DOHH2 (cell line): ENCODE results near the gene TIMM23.

Experiments
- H3F3A ChIP-seq: fragments of 200-600 bp; sonication (generic), shearing (Covaris generic); 2 replicates; pipeline ENCODE4 v1.6.0; 2016; ENCODE audit warnings: antibody characterized with exemption, mild to moderate bottlenecking; ENCODE audit not compliant: control insufficient read depth, insufficient read depth
- H3K27ac ChIP-seq: fragments of 200-600 bp; sonication (generic); 2 replicates; pipeline ENCODE4 v1.5.1; 2014; ENCODE audit warnings: low read depth, mild to moderate bottlenecking, low read length, moderate library complexity
- H3K27me3 ChIP-seq: fragments of 200-600 bp; sonication (generic); 2 replicates; pipeline ENCODE4 v1.6.1; 2014; ENCODE audit warnings: mild to moderate bottlenecking, low read length, mixed read lengths; ENCODE audit not compliant: control insufficient read depth
- H3K36me3 ChIP-seq: fragments of 200-600 bp; sonication (generic); 2 replicates; pipeline ENCODE4 v1.6.1; 2014; ENCODE audit warnings: mild to moderate bottlenecking, low read length, moderate library complexity, mixed read lengths; ENCODE audit not compliant: control insufficient read depth
- H3K4me1 ChIP-seq: fragments of 200-600 bp; sonication (generic); 2 replicates; pipeline ENCODE4 v1.6.1; 2014; ENCODE audit warnings: mild to moderate bottlenecking, low read length, mixed read lengths; ENCODE audit not compliant: control insufficient read depth
- H3K4me2 ChIP-seq: fragments of 200-600 bp; sonication (generic); 2 replicates; pipeline ENCODE4 v1.6.0; 2014; ENCODE audit warnings: mild to moderate bottlenecking, low read length, moderate library complexity
- H3K4me3 ChIP-seq: fragments of 200-600 bp; sonication (generic); 2 replicates; pipeline ENCODE4 v1.5.1; 2014; ENCODE audit warnings: mild to moderate bottlenecking, low read length, mixed read lengths
- H3K79me2 ChIP-seq: fragments of 200-600 bp; sonication (generic); 2 replicates; pipeline ENCODE4 v1.6.1; 2014; ENCODE audit warnings: mild to moderate bottlenecking, low read length, mixed read lengths; ENCODE audit not compliant: control insufficient read depth
- H3K9me2 ChIP-seq: fragments of 200-600 bp; sonication (generic); replicated peaks from 2 replicates; pipeline ENCODE4 v1.6.1; 2014; ENCODE audit warnings: mild to moderate bottlenecking, low read length, mixed read lengths; ENCODE audit not compliant: control insufficient read depth
- H3K9me3 ChIP-seq: fragments of 200-600 bp; sonication (generic); 2 replicates; pipeline ENCODE4 v1.6.1; 2014; ENCODE audit warnings: antibody characterized with exemption, low read length, mixed read lengths; ENCODE audit not compliant: control insufficient read depth, insufficient read depth
- H4K20me1 ChIP-seq: fragments of 200-600 bp; sonication (generic); 2 replicates; pipeline ENCODE4 v1.6.0; 2014; ENCODE audit warnings: low read depth, mild to moderate bottlenecking, antibody characterized with exemption, low read length, moderate library complexity; ENCODE audit not compliant: control insufficient read depth, insufficient read depth
- CTCF ChIP-seq: fragments of 200-600 bp; sonication (generic); IDR thresholded peaks from one replicate; pipeline ENCODE4 v1.5.1; 2014; ENCODE audit warnings: antibody characterized with exemption, mild to moderate bottlenecking, low read depth, low read length; ENCODE audit not compliant: poor library complexity, severe bottlenecking
- EZH2phosphoT487 ChIP-seq: fragments of 200-600 bp; sonication (generic); IDR thresholded peaks from 2 replicates; pipeline ENCODE4 v1.6.1; 2017; ENCODE audit warnings: borderline replicate concordance, mild to moderate bottlenecking, antibody characterized with exemption, low read length, moderate library complexity, mixed read lengths

TIMM23 gene

GRCh38 chr10:46014683-46015405 lies 42.6 kb downstream of the TIMM23 start:
- TF ChIP-seq EZH2phosphoT487 (no peak), CTCF (no peak)
- Histone ChIP-seq H3K4me2 (no peak overlapping the region), H3K27me3 (no peaks in the 10 kb centered on the region), H3K4me1 (peaks cover 13% of the 10 kb centered on the region), H3K9me2 (no peaks in the 10 kb centered on the region), H3K9me3 (no peaks in the 10 kb centered on the region), H4K20me1 (peaks cover 26% of the 10 kb centered on the region), H3K4me3 (no peak overlapping the region), H3K27ac (no peak overlapping the region), H3F3A (peaks cover 2% of the 10 kb centered on the region; the same call in 1 of the 2 replicates), H3K36me3 (peaks cover 91% of the 10 kb centered on the region), H3K79me2 (peaks cover 60% of the 10 kb centered on the region)

- peaks cover 32% of the 10 kb centered on the region for H4K20me1 ChIP-seq
- H3K79me2 ChIP-seq, result peaks cover 74% of the 10 kb centered on the region
- H3K27ac ChIP-seq, result no peak overlapping the region
- H3F3A ChIP-seq, result peaks cover 2% of the 10 kb centered on the region; the same call in 1 of the 2 replicates
- H3K4me2 ChIP-seq, result no peak overlapping the region
- no peaks in the 10 kb centered on the region for H3K27me3 ChIP-seq
- no peak for TF ChIP-seq CTCF
- no peak for TF ChIP-seq EZH2phosphoT487
- H3K36me3 ChIP-seq, result peaks cover 78% of the 10 kb centered on the region
- H3K9me2 ChIP-seq, result no peaks in the 10 kb centered on the region
- peaks cover 26% of the 10 kb centered on the region for H3K4me1 ChIP-seq
- no peak overlapping the region for H3K4me3 ChIP-seq
- no peaks in the 10 kb centered on the region for H3K9me3 ChIP-seq
Observed at GRCh38 chr10:46016190-46016589, 43.9 kb downstream of the TIMM23 start.

- peaks cover 30% of the 10 kb centered on the region for H3K4me1 ChIP-seq
Observed at GRCh38 chr10:46016811-46017210, 44.5 kb downstream of the TIMM23 start.

More at GRCh38 chr10:46016811-46017210, 44.5 kb downstream of the TIMM23 start:
- TF ChIP-seq EZH2phosphoT487 (no peak), CTCF (no peak)
- H3K36me3 ChIP-seq, result peaks cover 74% of the 10 kb centered on the region
- H3K9me3 ChIP-seq, result no peaks in the 10 kb centered on the region
- no peaks in the 10 kb centered on the region for H3K9me2 ChIP-seq
- H3K4me3 ChIP-seq, result no peak overlapping the region
- peaks cover 2% of the 10 kb centered on the region; the same call in 1 of the 2 replicates for H3F3A ChIP-seq
- no peak overlapping the region for H3K27ac ChIP-seq
- H3K4me2 ChIP-seq, result no peak overlapping the region
- peaks cover 32% of the 10 kb centered on the region for H4K20me1 ChIP-seq
- H3K27me3 ChIP-seq, result no peaks in the 10 kb centered on the region
- peaks cover 80% of the 10 kb centered on the region for H3K79me2 ChIP-seq
